Vagina (tissue), 2 donors: Measurements from ENCODE around the gene JPH4. TPM values are rescaled to one million over a fixed set of nuclear protein-coding genes. Genes with fewer than 3 reads are reported as not detected.
"Not testable (repeated sequence)": the region's sequence is repeated elsewhere in the genome, so short reads cannot be mapped to it uniquely, and the experiment has no call there.

Experiments used
- DNase-seq, 2 donors: peaks; one replicate each; pipeline ENCODE4 v3.0.0-alpha.2; 2017; ENCODE audit errors: extremely low spot score in 2 of 2
- H3K27ac ChIP-seq: fragments of 200-600 bp; sonication (generic); one replicate; pipeline ENCODE4 v1.5.1; 2019
- H3K27me3 ChIP-seq: fragments of 200-600 bp; sonication (generic); one replicate; pipeline ENCODE4 v1.5.1; 2019
- H3K36me3 ChIP-seq, 2 donors: fragments of 200-600 bp; sonication (generic); one replicate each; pipeline ENCODE4 v1.5.1; 2017 to 2019
- H3K4me1 ChIP-seq: fragments of 200-600 bp; sonication (generic); one replicate; pipeline ENCODE4 v1.5.1; 2019
- H3K4me3 ChIP-seq, 2 donors: fragments of 200-600 bp; sonication (generic); 1 replicate in 1 of 2; 2 replicates in 1 of 2; pipeline ENCODE4 v1.5.1; 2016 to 2019
- H3K9me3 ChIP-seq: fragments of 200-600 bp; sonication (generic); one replicate; pipeline ENCODE4 v1.5.1; 2019
- POLR2A ChIP-seq, 2 donors: fragments of 450-650 bp; IDR thresholded peaks; one replicate each; pipeline ENCODE4 v1.6.1; 2017; ENCODE audit warnings: antibody characterized with exemption in 2 of 2, mild to moderate bottlenecking in 2 of 2, moderate library complexity in 2 of 2
- POLR2AphosphoS5 ChIP-seq, 2 donors: sonication (generic); formaldehyde crosslinking; IDR thresholded peaks; one replicate each; pipeline ENCODE4 v1.9.0; 2017; ENCODE audit warnings: antibody characterized with exemption in 2 of 2, mild to moderate bottlenecking in 2 of 2, low read depth in 1 of 2; ENCODE audit not compliant: insufficient read depth in 1 of 2
- intact Hi-C: fragments of 100-400 bp; cut with DNase I; formaldehyde crosslinking; loops from one replicate; pipeline ENCODE4 v1.15.1; 2023
- total RNA-seq: library from RNA; depleted of rRNA; stranded (reverse); fragments of >200 nt; gene quantifications from one replicate; pipeline ENCODE4 v1.2.3, GENCODE V29; 2016
- TF ChIP-seq, protein P1 (sequence below), 3 experiments: fragments of 450-650 bp in 2 of 3; fragments of 200-600 bp in 1 of 3; sonication (generic) in 1 of 3; IDR thresholded peaks; one replicate each; pipeline ENCODE4 v1.5.1; 2017 to 2019; ENCODE audit warnings: antibody characterized with exemption in 3 of 3, mild to moderate bottlenecking in 2 of 3, moderate library complexity in 2 of 3

JPH4 gene
- total RNA-seq, 1 donor from 2014 or later: 10.6 TPM

DNA sequence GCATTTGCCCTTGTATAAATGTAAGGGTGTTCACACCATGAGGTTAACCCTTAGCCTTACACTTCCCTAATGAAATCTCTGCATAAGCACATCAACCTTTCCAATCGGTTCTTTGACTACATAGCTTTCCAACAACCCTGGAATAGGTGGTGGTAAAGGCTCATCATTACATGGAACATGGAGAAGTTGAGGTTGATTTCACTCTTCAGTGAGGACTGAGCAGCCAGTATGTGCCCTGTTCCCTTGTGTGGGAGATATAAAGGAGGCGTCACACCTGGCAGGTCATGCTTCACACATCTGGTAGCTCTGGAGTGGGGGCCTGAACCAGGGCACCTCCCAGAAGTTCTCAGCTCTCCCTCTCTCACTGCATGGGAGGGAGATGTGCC lies 21.7 kb upstream of the JPH4 start:
- no peak for DNase-seq

DNA sequence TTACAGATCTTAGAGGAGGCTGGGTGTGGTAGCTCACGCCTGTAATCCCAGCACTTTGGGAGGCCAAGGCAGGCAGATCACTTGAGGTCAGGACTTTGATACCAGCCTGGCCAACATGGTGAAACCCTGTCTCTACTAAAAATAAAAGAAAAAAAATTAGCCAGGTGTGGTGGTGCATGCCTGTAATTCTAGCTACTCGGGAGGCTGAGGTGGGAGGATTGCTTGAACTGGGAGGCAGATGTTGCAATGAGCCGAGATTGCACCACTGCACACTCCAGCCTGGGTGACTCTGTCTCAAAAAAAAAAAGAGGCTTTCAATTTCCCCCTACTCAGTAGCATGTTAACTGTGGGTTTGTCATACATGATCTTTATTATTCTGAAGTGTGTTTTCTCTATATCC lies 15.6 kb upstream of the JPH4 start:
- H3K36me3 ChIP-seq, H3K9me3 ChIP-seq, H3K27ac ChIP-seq, DNase-seq, H3K4me3 ChIP-seq, intact Hi-C loops, H3K27me3 ChIP-seq, H3K4me1 ChIP-seq: not testable (repeated sequence)

More for the DNA sequence above, 21.7 kb upstream of the JPH4 start:
- no peaks in the 10 kb centered on the region for H3K27me3 ChIP-seq
- H3K27ac ChIP-seq: no peak overlapping the region
- H3K4me3 ChIP-seq: no peak overlapping the region
- no peaks in the 10 kb centered on the region for H3K9me3 ChIP-seq
- TF ChIP-seq POLR2A (IDR thresholded peaks at IDR 0.05) (no peak), POLR2AphosphoS5 (IDR thresholded peaks at IDR 0.05; ENCODE audit: insufficient read depth in 1 of 2, low read depth in 1 of 2) (no peak)
- TF ChIP-seq, protein P1, sequence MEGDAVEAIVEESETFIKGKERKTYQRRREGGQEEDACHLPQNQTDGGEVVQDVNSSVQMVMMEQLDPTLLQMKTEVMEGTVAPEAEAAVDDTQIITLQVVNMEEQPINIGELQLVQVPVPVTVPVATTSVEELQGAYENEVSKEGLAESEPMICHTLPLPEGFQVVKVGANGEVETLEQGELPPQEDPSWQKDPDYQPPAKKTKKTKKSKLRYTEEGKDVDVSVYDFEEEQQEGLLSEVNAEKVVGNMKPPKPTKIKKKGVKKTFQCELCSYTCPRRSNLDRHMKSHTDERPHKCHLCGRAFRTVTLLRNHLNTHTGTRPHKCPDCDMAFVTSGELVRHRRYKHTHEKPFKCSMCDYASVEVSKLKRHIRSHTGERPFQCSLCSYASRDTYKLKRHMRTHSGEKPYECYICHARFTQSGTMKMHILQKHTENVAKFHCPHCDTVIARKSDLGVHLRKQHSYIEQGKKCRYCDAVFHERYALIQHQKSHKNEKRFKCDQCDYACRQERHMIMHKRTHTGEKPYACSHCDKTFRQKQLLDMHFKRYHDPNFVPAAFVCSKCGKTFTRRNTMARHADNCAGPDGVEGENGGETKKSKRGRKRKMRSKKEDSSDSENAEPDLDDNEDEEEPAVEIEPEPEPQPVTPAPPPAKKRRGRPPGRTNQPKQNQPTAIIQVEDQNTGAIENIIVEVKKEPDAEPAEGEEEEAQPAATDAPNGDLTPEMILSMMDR (IDR thresholded peaks at IDR 0.05): no peak
- H3K36me3 ChIP-seq: no peaks in the 10 kb centered on the region
- intact Hi-C loops: no loop called here
- H3K4me1 ChIP-seq: no peaks in the 10 kb centered on the region

DNA sequence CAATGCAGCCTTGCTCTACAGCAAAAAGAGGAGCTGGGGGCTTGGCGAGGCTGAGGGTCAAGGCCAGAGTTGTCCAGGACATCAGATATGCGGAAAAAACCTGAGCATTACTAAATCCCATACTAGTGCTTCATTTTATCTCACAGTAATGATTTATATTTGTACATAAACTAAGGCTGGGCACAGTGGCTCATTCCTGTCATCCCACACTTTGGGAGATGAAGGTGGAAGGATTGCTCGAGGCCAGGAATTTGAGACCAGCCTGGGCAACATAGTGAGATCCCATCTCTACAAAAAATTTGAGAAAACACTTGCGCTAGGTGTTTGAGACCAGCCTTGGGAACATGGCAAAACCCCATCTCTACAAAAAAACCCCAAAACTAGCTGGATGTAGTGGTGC lies 11.6 kb upstream of the JPH4 start:
- no peaks in the 10 kb centered on the region for H3K27me3 ChIP-seq
- no peaks in the 10 kb centered on the region for H3K4me1 ChIP-seq
- no peak overlapping the region for H3K27ac ChIP-seq
- intact Hi-C loops: no loop called here
- H3K4me3 ChIP-seq: no peak overlapping the region
- H3K9me3 ChIP-seq: no peaks in the 10 kb centered on the region
- TF ChIP-seq POLR2A (IDR thresholded peaks at IDR 0.05): no peak
- TF ChIP-seq POLR2AphosphoS5 (IDR thresholded peaks at IDR 0.05; ENCODE audit: insufficient read depth in 1 of 2, low read depth in 1 of 2): no peak
- TF ChIP-seq, protein P1 (IDR thresholded peaks at IDR 0.05): no peak
- H3K36me3 ChIP-seq: no peaks in the 10 kb centered on the region
- no peak for DNase-seq

DNA sequence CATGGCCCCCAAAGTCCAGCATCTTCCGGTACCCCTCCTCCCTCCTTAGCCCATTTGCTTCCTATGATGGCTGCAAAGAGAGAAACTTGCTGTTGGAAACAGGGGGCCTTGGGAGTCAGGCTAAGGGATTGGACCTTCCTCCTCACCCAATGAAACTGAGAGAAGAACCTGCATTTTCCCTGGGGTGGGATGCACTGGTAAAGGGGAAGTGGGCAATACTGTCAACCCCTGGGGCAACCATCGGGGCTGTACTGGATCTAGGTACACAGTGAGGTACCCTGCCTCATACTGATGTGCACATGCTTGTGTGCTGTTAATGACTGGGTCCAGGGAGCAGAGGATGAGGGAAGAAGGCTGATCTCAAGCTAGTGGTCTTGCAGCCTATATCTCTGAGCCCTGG lies 11.0 kb upstream of the JPH4 start:
- H3K27ac ChIP-seq: no peak overlapping the region
- DNase-seq: no peak
- H3K9me3 ChIP-seq: no peaks in the 10 kb centered on the region
- no peaks in the 10 kb centered on the region for H3K4me1 ChIP-seq
- H3K36me3 ChIP-seq: no peaks in the 10 kb centered on the region
- no peak overlapping the region for H3K4me3 ChIP-seq
- intact Hi-C loops: no loop called here
- TF ChIP-seq, protein P1 (IDR thresholded peaks at IDR 0.05): no peak
- TF ChIP-seq POLR2A (IDR thresholded peaks at IDR 0.05) (no peak), POLR2AphosphoS5 (IDR thresholded peaks at IDR 0.05; ENCODE audit: insufficient read depth in 1 of 2, low read depth in 1 of 2) (no peak)
- H3K27me3 ChIP-seq: no peaks in the 10 kb centered on the region

DNA sequence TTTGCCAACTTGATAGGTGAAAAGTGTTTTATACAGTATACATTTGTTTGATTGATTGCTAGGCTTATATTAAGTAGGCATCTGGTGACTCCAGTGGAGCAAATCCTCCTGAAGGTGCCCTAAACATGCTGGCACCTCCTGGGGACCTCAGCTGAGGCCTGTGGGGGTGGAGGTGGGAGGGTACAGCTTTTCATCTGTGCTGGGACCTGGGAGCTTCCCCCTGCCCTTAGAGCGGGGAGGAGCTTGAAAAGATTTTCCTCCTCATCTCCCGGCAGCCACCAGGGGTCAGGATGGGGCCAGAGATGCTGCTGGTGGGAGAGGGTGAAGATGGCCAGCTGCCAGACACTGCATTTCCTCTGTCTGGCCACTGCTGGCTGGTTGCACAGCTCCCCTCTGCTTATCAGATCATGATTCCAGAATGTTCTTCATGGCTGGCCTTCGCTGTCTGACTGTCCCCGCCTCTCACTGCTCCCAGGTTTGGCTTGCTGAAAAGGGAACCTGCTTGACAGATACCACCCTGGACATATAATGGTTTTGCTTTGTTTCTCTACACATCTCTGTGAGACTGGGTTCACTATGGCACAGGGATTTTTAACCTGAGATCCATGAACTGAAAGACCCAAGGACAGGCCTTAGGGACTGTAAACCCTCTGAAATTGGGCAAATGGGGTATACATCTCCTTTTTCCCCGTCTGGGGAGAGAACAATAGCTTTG lies 10.5 kb upstream of the JPH4 start:
- Histone ChIP-seq H3K36me3 (no peaks in the 10 kb centered on the region), H3K9me3 (no peaks in the 10 kb centered on the region), H3K27me3 (no peaks in the 10 kb centered on the region), H3K4me3 (no peak overlapping the region), H3K4me1 (no peaks in the 10 kb centered on the region), H3K27ac (no peak overlapping the region)
- intact Hi-C loops: no loop called here
- DNase-seq: no peak
- TF ChIP-seq, protein P1 (IDR thresholded peaks at IDR 0.05): peak; percentile 25 to 59 (median 31)
- TF ChIP-seq POLR2AphosphoS5 (IDR thresholded peaks at IDR 0.05; ENCODE audit: insufficient read depth in 1 of 2, low read depth in 1 of 2): no peak

DNA sequence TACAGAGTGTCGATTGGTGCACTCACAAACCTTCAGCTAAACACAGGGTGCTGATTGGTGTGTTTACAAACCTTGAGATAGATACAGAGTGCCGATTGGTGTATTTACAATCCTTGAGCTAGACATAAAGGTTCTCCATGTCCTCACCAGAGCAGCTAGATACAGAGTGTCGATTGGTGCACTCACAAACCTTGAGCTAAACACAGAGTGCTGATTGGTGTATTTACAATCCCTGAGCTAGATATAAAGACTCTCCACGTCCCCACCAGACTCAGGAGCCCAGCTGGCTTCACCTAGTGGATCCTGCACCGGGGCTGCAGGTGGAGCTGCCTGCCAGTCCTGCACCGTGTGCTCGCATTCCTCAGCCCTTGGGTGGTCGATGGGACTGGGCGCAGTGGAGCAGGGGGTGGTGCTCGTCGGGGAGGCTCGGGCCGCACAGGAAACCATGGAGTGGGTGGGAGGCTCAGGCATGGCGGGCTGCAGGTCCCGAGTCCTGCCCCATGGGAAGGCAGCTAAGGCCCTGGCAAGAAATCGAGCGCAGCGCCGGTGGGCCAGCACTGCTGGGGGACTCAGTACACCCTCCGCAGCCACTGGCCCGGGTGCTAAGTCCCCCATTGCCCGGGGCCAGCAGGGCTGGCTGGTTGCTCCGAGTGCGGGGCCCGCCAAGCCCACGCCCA lies 6.1 kb upstream of the JPH4 start:
- intact Hi-C loops, H3K27ac ChIP-seq, H3K27me3 ChIP-seq, H3K4me1 ChIP-seq, H3K4me3 ChIP-seq, H3K36me3 ChIP-seq, H3K9me3 ChIP-seq: not testable (repeated sequence)
- peak in 1 of 2 donors; percentile 52 for DNase-seq

DNA sequence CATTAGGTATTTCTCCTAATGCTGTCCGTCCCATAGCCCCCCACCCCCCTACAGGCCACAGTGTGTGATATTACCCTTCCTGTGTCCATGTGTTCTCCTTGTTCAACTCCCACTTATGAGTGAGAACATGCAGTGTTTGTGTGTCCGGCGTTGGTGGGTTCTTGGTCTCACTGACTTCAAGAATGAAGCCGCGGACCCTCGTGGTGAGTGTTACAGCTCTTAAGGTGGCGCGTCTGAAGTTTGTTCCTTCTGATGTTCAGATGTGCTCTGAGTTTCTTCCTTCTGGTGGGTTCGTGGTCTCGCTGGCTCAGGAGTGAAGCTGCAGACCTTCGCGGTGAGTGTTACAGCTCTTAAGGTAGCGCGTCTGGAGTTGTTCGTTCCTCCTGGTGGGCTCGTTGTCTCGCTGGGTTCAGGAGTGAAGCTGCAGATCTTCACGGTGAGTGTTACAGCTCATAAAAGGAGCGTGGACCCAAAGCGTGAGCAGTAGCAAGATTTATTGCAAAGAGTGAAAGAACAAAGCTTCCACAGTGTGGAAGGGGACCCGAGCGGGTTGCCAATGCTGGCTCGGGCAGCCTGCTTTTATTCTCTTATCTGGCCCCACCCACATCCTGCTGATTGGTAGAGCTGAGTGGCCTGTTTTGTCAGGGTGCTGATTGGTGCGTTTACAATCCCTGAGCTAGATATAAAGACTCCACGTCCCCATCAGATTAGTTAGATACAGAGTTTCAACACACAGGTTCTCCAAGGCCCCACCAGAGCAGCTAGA lies 5.4 kb upstream of the JPH4 start:
- H3K4me3 ChIP-seq, intact Hi-C loops, H3K9me3 ChIP-seq, H3K27me3 ChIP-seq, H3K4me1 ChIP-seq, H3K36me3 ChIP-seq, H3K27ac ChIP-seq: not testable (repeated sequence)
- DNase-seq: peak in 1 of 2 donors; percentile 29
